HepG2 (cell line): Measurements from ENCODE around the gene CCT6A. TPM values are rescaled to one million over a fixed set of nuclear protein-coding genes. Genes with fewer than 3 reads are reported as not detected.

Experiments
- ATM ChIP-seq: fragments of 450-650 bp; IDR thresholded peaks from 2 replicates; pipeline ENCODE4 v1.7.1; 2017; ENCODE audit warnings: mild to moderate bottlenecking, borderline replicate concordance
- CEBPZ ChIP-seq: IDR thresholded peaks from 2 replicates; pipeline ENCODE4 v1.6.1; 2012; ENCODE audit warnings: low read length, improper control_type of control experiment
- DBP ChIP-seq: sonication (generic); formaldehyde crosslinking; IDR thresholded peaks from 2 replicates; pipeline ENCODE4 v1.4.0; 2020; ENCODE audit warnings: missing genetic modification reagents; ENCODE audit errors: not compliant biosample characterization
- EED ChIP-seq: sonication (generic); formaldehyde crosslinking; IDR thresholded peaks from 2 replicates; pipeline ENCODE4 v1.5.0; 2020; ENCODE audit warnings: mild to moderate bottlenecking, missing genetic modification reagents
- GATAD1 ChIP-seq: IDR thresholded peaks from 2 replicates; pipeline ENCODE4 v1.6.1; 2016; ENCODE audit warnings: missing genetic modification reagents, missing compliant biosample characterization
- HIC2 ChIP-seq: sonication (generic); formaldehyde crosslinking; IDR thresholded peaks from 2 replicates; pipeline ENCODE4 v1.9.0; 2022; ENCODE audit warnings: low read depth, missing genetic modification reagents
- IKZF4 ChIP-seq: sonication (generic); formaldehyde crosslinking; IDR thresholded peaks from 2 replicates; pipeline ENCODE4 v1.5.1; 2020; ENCODE audit warnings: borderline replicate concordance, mild to moderate bottlenecking, low read depth, missing genetic modification reagents; ENCODE audit errors: not compliant biosample characterization
- MTA1 ChIP-seq: sonication (generic); formaldehyde crosslinking; IDR thresholded peaks from 2 replicates; pipeline ENCODE4 v1.4.0; 2020; ENCODE audit warnings: missing genetic modification reagents, mild to moderate bottlenecking, borderline replicate concordance
- MTF1 ChIP-seq: sonication (generic); formaldehyde crosslinking; IDR thresholded peaks from 2 replicates; pipeline ENCODE4 v1.5.0; 2020; ENCODE audit warnings: missing genetic modification reagents
- NFE2L1 ChIP-seq: sonication (generic); formaldehyde crosslinking; IDR thresholded peaks from 2 replicates; pipeline ENCODE4 v1.4.0; 2020; ENCODE audit warnings: missing genetic modification reagents, mild to moderate bottlenecking, borderline replicate concordance
- RAD21 ChIP-seq: fragments of 450-650 bp; formaldehyde crosslinking; IDR thresholded peaks from 2 replicates; pipeline ENCODE4 v1.5.0; 2020; ENCODE audit warnings: mild to moderate bottlenecking
- SMARCC2 ChIP-seq: fragments of 450-650 bp; IDR thresholded peaks from 2 replicates; pipeline ENCODE4 v1.6.1; 2017; ENCODE audit warnings: antibody characterized with exemption, mild to moderate bottlenecking
- SMYD3 ChIP-seq: sonication (generic); formaldehyde crosslinking; IDR thresholded peaks from 2 replicates; pipeline ENCODE4 v1.8.1; 2023; ENCODE audit warnings: mild to moderate bottlenecking, missing genetic modification reagents
- TBX2 ChIP-seq: sonication (generic); formaldehyde crosslinking; IDR thresholded peaks from 2 replicates; pipeline ENCODE4 v1.5.0; 2020; ENCODE audit warnings: missing genetic modification reagents, mild to moderate bottlenecking, borderline replicate concordance
- TGIF2 ChIP-seq: IDR thresholded peaks from 2 replicates; pipeline ENCODE4 v1.6.1; 2016; ENCODE audit warnings: control low read depth, missing compliant biosample characterization
- TRAFD1 ChIP-seq: sonication (generic); formaldehyde crosslinking; IDR thresholded peaks from 2 replicates; pipeline ENCODE4 v1.5.1; 2020; ENCODE audit warnings: missing genetic modification reagents, mild to moderate bottlenecking, borderline replicate concordance
- ZNF101 ChIP-seq: sonication (generic); formaldehyde crosslinking; IDR thresholded peaks from 2 replicates; pipeline ENCODE4 v1.4.0; 2020; ENCODE audit warnings: mild to moderate bottlenecking, low read depth, missing genetic modification reagents, borderline replicate concordance
- ZNF180 ChIP-seq: sonication (generic); formaldehyde crosslinking; IDR thresholded peaks from 2 replicates; pipeline ENCODE4 v1.4.0; 2020; ENCODE audit warnings: low read depth, missing genetic modification reagents, borderline replicate concordance
- ZNF282 ChIP-seq: fragments of 450-650 bp; IDR thresholded peaks from 2 replicates; pipeline ENCODE4 v1.6.1; 2018; ENCODE audit not compliant: partially characterized antibody
- ZNF615 ChIP-seq: sonication (generic); formaldehyde crosslinking; IDR thresholded peaks from 2 replicates; pipeline ENCODE4 v1.5.0; 2020; ENCODE audit warnings: mild to moderate bottlenecking, missing genetic modification reagents, borderline replicate concordance
- polyA plus RNA-seq, 8 experiments: library from polyadenylated mRNA; depleted of rRNA in 3 of 8; stranded (reverse) in 7 of 8; unstranded in 1 of 8; fragments of >200 nt; fragmentation: Illumina TruSeq in 4 of 8; extraction: Trizol in 4 of 8; gene quantifications; 2 replicates each; pipeline versions ENCODE4 v1.2.1 to v1.2.3, GENCODE V29; 2011 to 2016; ENCODE audit warnings: low read depth in 4 of 8, missing spikeins in 1 of 8, mixed read lengths in 1 of 8; ENCODE audit not compliant: insufficient read depth in 1 of 8
- total RNA-seq, 5 experiments: library from RNA; depleted of rRNA; stranded (reverse); fragments of >200 nt; fragmentation: Illumina TruSeq; extraction: Trizol; gene quantifications; 2 replicates each; pipeline ENCODE4 v1.2.3, GENCODE V29; 2016; ENCODE audit warnings: low read depth in 1 of 5

The CCT6A gene
- total and polyA plus RNA-seq, 2 of the 13 experiments (the other 11 are each of a cell fraction or from before 2014, with no cell fraction given) = 219 to 292 TPM

GRCh38 chr7:56051339-56052191, at the start of gene CCT6A, which contains the start of gene PSPH (continued):
- TF ChIP-seq DBP (CRISPR knock-in tag) (no peak), MTA1 (CRISPR knock-in tag) (peak; percentile 18; the same call in 1 of the 2 replicates), SMYD3 (CRISPR knock-in tag) (no peak; the same call in 1 of the 2 replicates), ZNF615 (no peak; the same call in 1 of the 2 replicates), ZNF180 (CRISPR knock-in tag) (no peak), TBX2 (CRISPR knock-in tag) (peak; percentile 91), IKZF4 (peak; percentile 70), ATM (no peak), CEBPZ (no peak), MTF1 (no peak), ZNF282 (no peak), TRAFD1 (no peak), NFE2L1 (CRISPR knock-in tag) (peak; percentile 11; the same call in 1 of the 2 replicates), TGIF2 (CRISPR knock-in tag) (no peak), HIC2 (CRISPR knock-in tag) (no peak; the same call in 1 of the 2 replicates), GATAD1 (CRISPR knock-in tag) (peak; percentile 91), SMARCC2 (no peak), EED (CRISPR knock-in tag) (0 out of 2 replicates have a peak, but pooled peaks have one; percentile 18), RAD21 (no peak; the same call in 1 of the 2 replicates), ZNF101 (CRISPR knock-in tag) (no peak)
